AG04449 (cell line): ENCODE measurements around the gene TNFSF11.
A peak's percentile ranks its signal among the peaks of the same experiment; 100 is the strongest.

Experiments
- CTCF ChIA-PET: fragments of 350-600 bp; formaldehyde crosslinking; extraction: SDS; loops from one replicate; lab custom pipeline; 2021; ENCODE audit warnings: antibody characterized with exemption; lab: Yijun Ruan, JAX
- POLR2A ChIA-PET: fragments of 400-600, 350-600 bp; formaldehyde crosslinking; extraction: SDS; loops from one replicate; lab custom pipeline; 2020; ENCODE audit warnings: antibody characterized with exemption, inconsistent platforms; lab: Yijun Ruan, JAX
- DNase-seq: peaks from one replicate; pipeline ENCODE4 v3.0.0-alpha.2; 2010; ENCODE audit warnings: low read depth, low spot score
- H3K4me3 ChIP-seq: 2 replicates; pipeline ENCODE4 v1.5.1; 2011; ENCODE audit warnings: low read depth, mild to moderate bottlenecking, control low read depth, low read length
- TF ChIP-seq, protein P1 (sequence below): IDR thresholded peaks from one replicate; pipeline ENCODE4 v1.5.1; 2011; ENCODE audit warnings: mild to moderate bottlenecking, moderate library complexity, low read length, control low read depth, inconsistent platforms; ENCODE audit not compliant: insufficient read depth; ENCODE audit errors: missing control alignments

TNFSF11 gene

DNA sequence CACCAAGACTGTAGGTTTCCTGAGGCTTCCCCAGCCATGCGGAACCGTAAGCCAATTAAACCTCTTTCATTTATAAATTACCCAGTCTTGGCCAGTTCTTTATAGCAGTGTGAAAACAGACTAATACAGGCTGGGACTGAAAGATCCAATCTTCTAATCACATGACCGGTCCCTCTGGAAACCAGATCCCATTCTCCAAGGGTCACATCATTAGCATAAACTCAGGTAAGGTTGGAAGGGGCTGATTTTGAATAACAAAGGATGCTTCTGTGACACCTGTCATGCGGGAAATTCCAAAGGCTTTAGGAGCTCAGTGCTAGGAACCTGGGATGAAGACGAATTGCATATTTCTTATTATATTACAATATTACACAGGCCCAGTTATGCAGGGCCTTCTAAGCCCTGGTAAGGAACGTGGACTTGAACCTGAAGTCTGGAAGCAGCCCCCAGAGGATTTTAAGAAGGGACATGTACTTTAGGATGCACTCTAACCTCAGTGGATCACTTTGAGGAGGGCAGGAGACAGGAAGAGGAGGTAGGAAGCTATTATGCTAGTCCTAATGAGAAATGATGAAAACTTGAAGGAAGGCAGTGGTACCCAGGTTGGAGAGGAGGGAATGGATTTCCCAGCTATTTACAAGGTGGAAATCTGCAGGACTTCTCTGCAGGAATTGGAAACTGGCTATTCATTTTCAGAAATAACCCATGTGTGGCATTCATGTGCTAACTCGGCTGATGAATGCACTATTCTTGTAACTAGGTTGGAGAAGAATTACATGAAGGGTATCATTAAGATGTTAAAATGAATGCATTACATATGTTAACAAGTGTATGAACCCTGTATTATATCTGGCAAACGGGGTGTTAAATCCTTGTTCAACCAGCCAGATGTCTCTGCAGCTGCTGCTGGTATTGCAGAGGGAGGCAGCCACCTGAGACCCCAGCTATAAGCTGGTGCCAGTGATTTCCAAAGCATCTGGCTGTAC lies 19.3 kb downstream of the TNFSF11 start:
- H3K4me3 ChIP-seq: no peak overlapping the region
- ChIA-PET POLR2A (interaction anchor here (0.5 kb wide), 1 partner anchor 227 kb away, joined by 3 read pairs; no protein-coding TSS in a partner anchor), CTCF (interaction anchor here (0.6 to 6.7 kb wide), 4 partner anchors 16 to 291 kb away, joined by 3 to 34 read pairs (median 8); no protein-coding TSS in a partner anchor)
- no peak for DNase-seq
- TF ChIP-seq, protein P1, sequence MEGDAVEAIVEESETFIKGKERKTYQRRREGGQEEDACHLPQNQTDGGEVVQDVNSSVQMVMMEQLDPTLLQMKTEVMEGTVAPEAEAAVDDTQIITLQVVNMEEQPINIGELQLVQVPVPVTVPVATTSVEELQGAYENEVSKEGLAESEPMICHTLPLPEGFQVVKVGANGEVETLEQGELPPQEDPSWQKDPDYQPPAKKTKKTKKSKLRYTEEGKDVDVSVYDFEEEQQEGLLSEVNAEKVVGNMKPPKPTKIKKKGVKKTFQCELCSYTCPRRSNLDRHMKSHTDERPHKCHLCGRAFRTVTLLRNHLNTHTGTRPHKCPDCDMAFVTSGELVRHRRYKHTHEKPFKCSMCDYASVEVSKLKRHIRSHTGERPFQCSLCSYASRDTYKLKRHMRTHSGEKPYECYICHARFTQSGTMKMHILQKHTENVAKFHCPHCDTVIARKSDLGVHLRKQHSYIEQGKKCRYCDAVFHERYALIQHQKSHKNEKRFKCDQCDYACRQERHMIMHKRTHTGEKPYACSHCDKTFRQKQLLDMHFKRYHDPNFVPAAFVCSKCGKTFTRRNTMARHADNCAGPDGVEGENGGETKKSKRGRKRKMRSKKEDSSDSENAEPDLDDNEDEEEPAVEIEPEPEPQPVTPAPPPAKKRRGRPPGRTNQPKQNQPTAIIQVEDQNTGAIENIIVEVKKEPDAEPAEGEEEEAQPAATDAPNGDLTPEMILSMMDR: no peak

DNA sequence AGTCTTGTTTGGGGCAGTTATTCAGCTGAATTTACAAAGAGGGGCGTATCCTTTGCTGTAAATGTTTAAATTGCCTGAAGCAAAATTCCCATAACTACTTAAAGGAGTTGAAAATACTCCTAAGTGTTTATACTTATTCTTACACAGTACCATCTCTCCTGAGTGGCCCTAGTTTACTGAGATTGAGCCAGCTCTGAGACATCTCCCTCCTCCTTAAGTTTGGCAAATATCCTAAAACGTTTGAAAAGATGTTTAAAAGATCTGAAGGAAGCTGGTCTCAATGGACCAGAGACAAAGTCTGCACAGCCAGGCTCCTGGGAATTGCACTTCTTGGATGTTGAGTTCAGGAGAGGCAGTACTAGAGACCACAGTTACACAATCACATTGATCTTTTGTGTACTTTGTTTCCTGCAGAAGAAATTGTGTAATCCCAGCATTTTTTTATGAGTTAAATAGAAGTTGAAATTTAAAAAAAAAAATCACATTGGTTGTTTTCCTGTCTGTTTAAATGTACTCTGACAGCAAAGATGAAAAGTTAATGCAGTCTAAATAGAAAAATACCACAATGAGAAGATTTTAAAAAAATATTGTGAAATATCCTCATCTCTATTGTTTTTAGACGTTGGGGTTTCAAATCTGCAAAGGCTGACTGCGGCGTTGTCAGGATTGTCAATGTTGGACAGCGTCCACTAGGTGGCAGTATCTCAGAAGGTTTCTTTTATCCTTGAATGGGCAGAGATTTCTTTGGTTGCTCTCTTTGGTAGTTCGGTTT lies 20.7 kb downstream of the TNFSF11 start:
- H3K4me3 ChIP-seq: no peak overlapping the region
- CTCF ChIA-PET: interaction anchor here (0.7 to 6.7 kb wide), 39 partner anchors 9 to 1283 kb away, joined by 3 to 34 read pairs (median 4); no protein-coding TSS in a partner anchor
- TF ChIP-seq, protein P1: peak; percentile 60
- no peak for DNase-seq
- POLR2A ChIA-PET: interaction anchor here (0.6 kb wide), 1 partner anchor 1220 kb away, joined by 3 read pairs; no protein-coding TSS in a partner anchor

DNA sequence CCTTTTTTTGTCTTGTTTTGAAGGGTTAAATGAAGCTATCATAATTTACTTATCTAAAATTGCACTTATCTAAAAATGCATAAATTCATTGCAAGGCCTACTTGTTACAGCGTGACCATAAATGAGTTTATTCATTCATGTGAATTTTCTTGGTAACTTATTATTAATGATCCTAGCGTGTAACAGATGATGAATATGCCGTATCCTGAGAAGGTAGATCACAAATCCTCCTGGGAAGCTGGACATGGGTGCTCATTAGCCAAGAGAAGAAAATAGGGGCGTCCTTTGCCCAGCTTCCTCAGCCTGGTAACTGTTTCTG lies 21.3 kb downstream of the TNFSF11 start:
- TF ChIP-seq, protein P1: no peak
- POLR2A ChIA-PET: interaction anchor here (0.6 kb wide), 1 partner anchor 1220 kb away, joined by 3 read pairs; no protein-coding TSS in a partner anchor
- H3K4me3 ChIP-seq: no peak overlapping the region
- no peak for DNase-seq
- CTCF ChIA-PET: interaction anchor here (0.7 to 6.7 kb wide), 41 partner anchors 8 to 1283 kb away, joined by 3 to 34 read pairs (median 4); no protein-coding TSS in a partner anchor

GRCh38 chr13:42597505-42597904 lies 23.6 kb downstream of the TNFSF11 start:
- TF ChIP-seq, protein P1: no peak
- CTCF ChIA-PET: interaction anchor here (1.5 to 6.7 kb wide), 2 partner anchors 12 to 1206 kb away, joined by 3 to 34 read pairs; no protein-coding TSS in a partner anchor
- DNase-seq: no peak
- no peak overlapping the region for H3K4me3 ChIP-seq
- POLR2A ChIA-PET: no interaction called here

DNA sequence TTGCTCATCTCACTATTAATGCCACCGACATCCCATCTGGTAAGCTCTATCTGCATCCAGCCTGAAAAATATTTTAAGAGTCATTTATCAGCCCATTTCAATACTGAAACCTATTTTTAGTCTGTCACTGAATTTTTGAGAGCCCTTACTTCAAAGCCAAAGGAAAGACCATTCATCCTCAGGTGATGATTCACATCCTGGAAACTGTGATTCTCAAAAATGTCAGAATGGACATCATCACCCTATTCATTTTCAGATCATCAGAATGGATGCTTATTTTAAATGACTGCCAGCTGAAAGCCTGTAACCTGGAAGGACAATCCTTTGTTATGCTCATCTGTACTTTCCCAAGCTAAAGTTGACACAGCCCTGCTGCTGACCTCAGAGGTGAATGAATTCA lies 27.0 kb downstream of the TNFSF11 start:
- H3K4me3 ChIP-seq: no peak overlapping the region
- DNase-seq: no peak
- TF ChIP-seq, protein P1: no peak
- CTCF ChIA-PET: no interaction called here
- POLR2A ChIA-PET: no interaction called here
